ENCODE results near the gene AGAP1.

DNA sequence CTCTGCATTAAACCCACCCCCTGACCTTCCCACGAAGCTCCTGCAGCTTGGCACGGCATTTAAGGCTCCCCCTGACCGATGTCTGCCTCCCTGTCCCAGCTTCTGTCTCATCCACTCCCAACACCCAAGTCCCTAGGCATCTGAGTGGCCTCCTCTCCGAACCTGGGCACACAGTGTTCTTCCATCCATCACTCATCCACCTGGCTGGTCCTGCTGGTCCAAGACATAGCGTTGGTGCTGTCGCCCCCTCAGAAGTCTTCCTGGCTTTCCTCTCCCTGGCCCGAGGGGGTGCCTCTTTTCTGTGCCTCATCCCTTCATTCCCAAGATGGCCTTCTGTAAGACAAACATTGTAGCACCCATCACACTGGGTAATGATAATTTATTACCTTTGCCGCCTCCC lies 350.7 kb downstream of the AGAP1 start:
- TF ChIP-seq, protein P1, sequence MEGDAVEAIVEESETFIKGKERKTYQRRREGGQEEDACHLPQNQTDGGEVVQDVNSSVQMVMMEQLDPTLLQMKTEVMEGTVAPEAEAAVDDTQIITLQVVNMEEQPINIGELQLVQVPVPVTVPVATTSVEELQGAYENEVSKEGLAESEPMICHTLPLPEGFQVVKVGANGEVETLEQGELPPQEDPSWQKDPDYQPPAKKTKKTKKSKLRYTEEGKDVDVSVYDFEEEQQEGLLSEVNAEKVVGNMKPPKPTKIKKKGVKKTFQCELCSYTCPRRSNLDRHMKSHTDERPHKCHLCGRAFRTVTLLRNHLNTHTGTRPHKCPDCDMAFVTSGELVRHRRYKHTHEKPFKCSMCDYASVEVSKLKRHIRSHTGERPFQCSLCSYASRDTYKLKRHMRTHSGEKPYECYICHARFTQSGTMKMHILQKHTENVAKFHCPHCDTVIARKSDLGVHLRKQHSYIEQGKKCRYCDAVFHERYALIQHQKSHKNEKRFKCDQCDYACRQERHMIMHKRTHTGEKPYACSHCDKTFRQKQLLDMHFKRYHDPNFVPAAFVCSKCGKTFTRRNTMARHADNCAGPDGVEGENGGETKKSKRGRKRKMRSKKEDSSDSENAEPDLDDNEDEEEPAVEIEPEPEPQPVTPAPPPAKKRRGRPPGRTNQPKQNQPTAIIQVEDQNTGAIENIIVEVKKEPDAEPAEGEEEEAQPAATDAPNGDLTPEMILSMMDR (IDR thresholded peaks at IDR 0.05), result no peak
- TF ChIP-seq POLR2A (IDR thresholded peaks at IDR 0.05), result no peak
